Caco-2 (cell line): ENCODE data around the gene ZNF641. TPM values are rescaled to one million over a fixed set of nuclear protein-coding genes. Genes with fewer than 3 reads are reported as not detected.

Source experiments
- BruUV-seq: library from RNA; stranded (reverse); fragments of 400-500 nt; replicated peaks from 2 replicates; lab custom pipeline; 2021; lab: Mats Ljungman, UMichigan
- CTCF ChIA-PET: fragments of 300-600 bp; sonication (Branson Sonifier 250); formaldehyde crosslinking; loops from one replicate; lab custom pipeline; 2022; ENCODE audit warnings: antibody characterized with exemption; lab: Charles Lee
- POLR2A ChIA-PET: fragments of 300-600 bp; sonication (Branson Sonifier 250); formaldehyde crosslinking; loops from one replicate; lab custom pipeline; 2022; ENCODE audit warnings: antibody characterized with exemption; lab: Charles Lee
- DNase-seq, 2 experiments: peaks; one replicate each; pipeline versions ENCODE4 v3.0.0 to v3.0.0-alpha.2; 2020 to 2022
- H3K27me3 ChIP-seq: replicated peaks from 2 replicates; pipeline ENCODE4 v1.6.0; 2011; ENCODE audit warnings: low read length; ENCODE audit not compliant: control insufficient read depth, insufficient read depth
- H3K36me3 ChIP-seq: 2 replicates; pipeline ENCODE4 v1.5.1; 2011; ENCODE audit warnings: low read length; ENCODE audit not compliant: control insufficient read depth, insufficient read depth
- H3K4me1 ChIP-seq: fragments of 250-450 bp; sonication (Bioruptor Pico); 2 replicates; pipeline ENCODE4 v1.5.1; 2020; ENCODE audit warnings: mild to moderate bottlenecking
- H3K4me3 ChIP-seq: 2 replicates; pipeline ENCODE4 v1.5.1; 2011; ENCODE audit warnings: low read depth, mild to moderate bottlenecking, control low read depth, low read length
- H3K9me3 ChIP-seq: fragments of 250-450 bp; sonication (Bioruptor Pico); 2 replicates; pipeline ENCODE4 v1.5.1; 2020; ENCODE audit warnings: mild to moderate bottlenecking, moderate library complexity
- H3K27ac Mint-ChIP-seq: one replicate; pipeline ENCODE4 v1.8.0; 2022; ENCODE audit warnings: mixed read lengths; ENCODE audit not compliant: unreplicated experiment
- H3K27me3 Mint-ChIP-seq: one replicate; pipeline ENCODE4 v1.8.0; 2022; ENCODE audit warnings: mixed read lengths; ENCODE audit not compliant: insufficient read depth, unreplicated experiment
- H3K36me3 Mint-ChIP-seq: one replicate; pipeline ENCODE4 v1.8.0; 2022; ENCODE audit warnings: mild to moderate bottlenecking, mixed read lengths; ENCODE audit not compliant: insufficient read depth, unreplicated experiment
- H3K4me1 Mint-ChIP-seq: one replicate; pipeline ENCODE4 v1.8.0; 2022; ENCODE audit warnings: low read depth, mixed read lengths; ENCODE audit not compliant: unreplicated experiment
- H3K4me3 Mint-ChIP-seq: one replicate; pipeline ENCODE4 v1.8.0; 2022; ENCODE audit warnings: mild to moderate bottlenecking, moderate library complexity, mixed read lengths; ENCODE audit not compliant: unreplicated experiment
- H3K9me3 Mint-ChIP-seq: one replicate; pipeline ENCODE4 v1.8.0; 2022; ENCODE audit warnings: mixed read lengths; ENCODE audit not compliant: unreplicated experiment
- CTCF ChIP-seq, 2 experiments: fragments of 200-600 bp in 1 of 2; IDR thresholded peaks; 1 replicate in 1 of 2; 2 replicates in 1 of 2; pipeline versions ENCODE4 v1.5.1 to v1.8.0; 2011 to 2022; ENCODE audit warnings: antibody characterized with exemption in 1 of 2, control low read depth in 1 of 2, inconsistent platforms in 1 of 2, low read depth in 1 of 2, low read length in 1 of 2, mild to moderate bottlenecking in 1 of 2, moderate library complexity in 1 of 2; ENCODE audit not compliant: insufficient read depth in 1 of 2, severe bottlenecking in 1 of 2, unreplicated experiment in 1 of 2
- intact Hi-C: fragments of 100-400 bp; cut with micrococcal nuclease; formaldehyde crosslinking; loops from one replicate; pipeline ENCODE4 v1.10.0; 2022; ENCODE audit not compliant: unreplicated experiment
- total RNA-seq: library from RNA; stranded (reverse); gene quantifications from 2 replicates; pipeline ENCODE4 v1.2.3, GENCODE V29; 2022

Gene ZNF641
- total RNA-seq, 1 experiment from 2014 or later, result 13.2 TPM

GRCh38 chr12:48291511-48291910 lies 59.2 kb downstream of the ZNF641 start:
- TF ChIP-seq CTCF (IDR thresholded peaks at IDR 0.05; ENCODE audit: insufficient read depth in 1 of 2, low read depth in 1 of 2, low read length in 1 of 2, severe bottlenecking in 1 of 2, unreplicated experiment in 1 of 2), result no peak
- Mint-ChIP-seq H3K9me3 (no peaks in the 10 kb centered on the region), H3K27ac (no peak overlapping the region), H3K36me3 (no peaks in the 10 kb centered on the region), H3K4me3 (no peak overlapping the region), H3K27me3 (peaks cover 16% of the 10 kb centered on the region), H3K4me1 (no peaks in the 10 kb centered on the region)
- no peaks in the 10 kb centered on the region for H3K36me3 ChIP-seq
- BruUV-seq, result no TSS peak
- no peaks in the 10 kb centered on the region for H3K27me3 ChIP-seq
- no peaks in the 10 kb centered on the region for H3K9me3 ChIP-seq
- no peak overlapping the region for H3K4me3 ChIP-seq
- POLR2A ChIA-PET, result no interaction called here
- DNase-seq, result no peak
- H3K4me1 ChIP-seq, result no peaks in the 10 kb centered on the region
- intact Hi-C loops, result no loop called here
- CTCF ChIA-PET, result no interaction called here

GRCh38 chr12:48288387-48289268 lies 62.1 kb downstream of the ZNF641 start:
- Histone ChIP-seq H3K36me3 (no peaks in the 10 kb centered on the region), H3K4me3 (no peak overlapping the region), H3K27me3 (no peaks in the 10 kb centered on the region), H3K4me1 (no peaks in the 10 kb centered on the region), H3K9me3 (no peaks in the 10 kb centered on the region)
- no peak overlapping the region for H3K4me3 Mint-ChIP-seq
- no peak for DNase-seq
- POLR2A ChIA-PET, result interaction anchor here (0.6 kb wide), 1 partner anchor 52 kb away, joined by 5 read pairs; no protein-coding TSS in a partner anchor
- H3K27me3 Mint-ChIP-seq, result peaks cover 16% of the 10 kb centered on the region
- intact Hi-C loops, result loop anchor here (10.0 kb wide), 2 partner anchors 166 to 326 kb away; no protein-coding TSS in a partner anchor
- BruUV-seq, result no TSS peak
- no peak for TF ChIP-seq CTCF (IDR thresholded peaks at IDR 0.05; ENCODE audit: insufficient read depth in 1 of 2, low read depth in 1 of 2, low read length in 1 of 2, severe bottlenecking in 1 of 2, unreplicated experiment in 1 of 2)
- CTCF ChIA-PET, result interaction anchor here (0.6 to 0.7 kb wide), 2 partner anchors 106 to 290 kb away, joined by 3 to 4 read pairs; no protein-coding TSS in a partner anchor
- H3K4me1 Mint-ChIP-seq, result no peaks in the 10 kb centered on the region
- H3K27ac Mint-ChIP-seq, result no peak overlapping the region
- H3K9me3 Mint-ChIP-seq, result no peaks in the 10 kb centered on the region
- no peaks in the 10 kb centered on the region for H3K36me3 Mint-ChIP-seq

Other genes with a start within 250 kb of the ZNF641 start
- 40.4 and 42.1 TPM in 2 replicates for gene SENP1, start 244.8 kb downstream of the ZNF641 start, total RNA-seq
- gene PFKM, start 231.6 kb downstream of the ZNF641 start, total RNA-seq, result 96.8 and 108 TPM in 2 replicates
- 27.8 and 30.6 TPM in 2 replicates for gene ASB8, start 193.4 kb downstream of the ZNF641 start, total RNA-seq
- 1.00 and 1.0 TPM in 2 replicates for gene CCDC184, start 167.3 kb downstream of the ZNF641 start, total RNA-seq
- not detected in 2 replicates for gene OR10AD1, start 147.6 kb downstream of the ZNF641 start, total RNA-seq
- not detected in 2 replicates for gene ANP32D, start 121.6 kb upstream of the ZNF641 start, total RNA-seq
- gene C12orf54, start 131.6 kb upstream of the ZNF641 start, total RNA-seq, result not detected in 2 replicates
- not detected in 2 replicates for gene OR8S1, start 174.7 kb upstream of the ZNF641 start, total RNA-seq
- gene LALBA, start 219.1 kb upstream of the ZNF641 start, total RNA-seq, result not detected in 2 replicates